Activated CD8-positive, alpha-beta T cell treated with anti-CD3 and anti-CD28 coated beads, Interleukin-2, amount 10 ng/mL, durations not matched to agents 7 days and 5 days (primary cell): ENCODE measurements around the gene SIGLECL1. TPM values are rescaled to one million over a fixed set of nuclear protein-coding genes. Genes with fewer than 3 reads are reported as not detected.

Experiments used
- ATAC-seq: fragments of 150-1000 bp; cut with Tn5 transposase; one replicate; pipeline ENCODE4 v1.10.0; 2021; ENCODE audit warnings: moderate library complexity
- CTCF ChIA-PET: fragments of 350-600 bp; sonication (Branson Sonifier 250); formaldehyde crosslinking; loops from one replicate; lab custom pipeline; 2021; ENCODE audit warnings: antibody characterized with exemption; lab: Charles Lee
- POLR2A ChIA-PET: fragments of 350-600 bp; sonication (Branson Sonifier 250); formaldehyde crosslinking; loops from one replicate; lab custom pipeline; 2021; ENCODE audit warnings: antibody characterized with exemption; lab: Charles Lee
- DNase-seq: peaks from one replicate; pipeline ENCODE4 v3.0.0-alpha.2; 2020
- H3K27ac Mint-ChIP-seq: one replicate; pipeline ENCODE4 v1.8.0; 2021; ENCODE audit warnings: mild to moderate bottlenecking, mixed read lengths
- H3K27me3 Mint-ChIP-seq: one replicate; pipeline ENCODE4 v1.8.0; 2021; ENCODE audit warnings: low read depth, mixed read lengths
- H3K36me3 Mint-ChIP-seq: one replicate; pipeline ENCODE4 v1.8.0; 2021; ENCODE audit warnings: low read depth, mixed read lengths
- H3K4me1 Mint-ChIP-seq: one replicate; pipeline ENCODE4 v1.8.0; 2021; ENCODE audit warnings: low read depth, mixed read lengths
- H3K4me3 Mint-ChIP-seq: one replicate; pipeline ENCODE4 v1.8.0; 2021; ENCODE audit warnings: mild to moderate bottlenecking, mixed read lengths
- H3K9me3 Mint-ChIP-seq: one replicate; pipeline ENCODE4 v1.8.0; 2022; ENCODE audit warnings: mixed read lengths; ENCODE audit not compliant: insufficient read depth
- total RNA-seq, 2 experiments: library from RNA; stranded (reverse); gene quantifications; one replicate each; pipeline ENCODE4 v1.2.3, GENCODE V29; 2021

The SIGLECL1 gene
- total RNA-seq, 2 experiments from 2014 or later = not detected

DNA sequence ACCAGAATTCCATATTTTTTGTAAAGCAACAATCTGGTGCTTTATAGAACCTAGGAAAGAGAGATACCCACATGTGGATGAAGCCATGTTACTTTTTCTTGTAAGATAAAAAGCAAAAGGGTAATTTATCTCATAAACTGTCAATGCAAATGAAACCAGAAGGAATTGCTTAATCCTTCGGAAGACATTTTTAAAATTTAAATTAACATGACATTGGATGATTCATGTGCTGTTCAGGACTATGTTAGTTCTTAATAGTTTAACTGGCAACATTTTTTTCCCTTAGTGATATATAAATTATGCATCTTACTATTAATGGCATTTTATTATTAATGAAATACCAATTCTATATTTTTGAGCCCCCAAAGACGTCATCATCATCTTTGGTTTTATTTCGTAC lies 34.8 kb downstream of the SIGLECL1 start:
- Mint-ChIP-seq H3K36me3 (no peaks in the 10 kb centered on the region), H3K4me1 (no peaks in the 10 kb centered on the region), H3K27me3 (peaks cover 16% of the 10 kb centered on the region), H3K4me3 (no peak overlapping the region), H3K27ac (no peak overlapping the region), H3K9me3 (no peaks in the 10 kb centered on the region)
- DNase-seq = no peak
- ChIA-PET CTCF (no interaction called here), POLR2A (no interaction called here)
- ATAC-seq = no peak

DNA sequence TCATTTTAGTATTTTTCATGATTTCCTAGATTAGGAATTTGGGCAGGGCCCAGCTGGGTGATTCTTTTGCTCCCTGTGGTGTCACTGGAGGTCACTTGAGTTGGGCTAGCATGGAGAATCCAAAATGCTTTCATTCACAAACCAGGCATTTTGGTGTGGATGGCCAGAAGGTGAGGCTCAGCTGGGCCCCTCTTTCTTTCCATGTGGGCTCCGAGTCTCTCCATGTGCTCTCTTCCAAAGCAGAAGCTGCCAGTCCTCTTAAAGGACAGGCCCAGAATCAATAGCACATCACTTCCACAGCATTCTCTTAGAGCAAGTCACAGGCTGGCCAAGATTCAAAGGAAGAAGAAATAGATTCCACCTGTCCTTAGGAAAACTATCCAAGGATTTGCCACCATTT lies 38.8 kb downstream of the SIGLECL1 start:
- Mint-ChIP-seq H3K4me1 (no peaks in the 10 kb centered on the region), H3K36me3 (no peaks in the 10 kb centered on the region), H3K4me3 (no peak overlapping the region), H3K9me3 (no peaks in the 10 kb centered on the region), H3K27ac (no peak overlapping the region), H3K27me3 (peaks cover 6% of the 10 kb centered on the region)
- no peak for ATAC-seq
- DNase-seq = no peak
- CTCF ChIA-PET = no interaction called here
- POLR2A ChIA-PET = no interaction called here

DNA sequence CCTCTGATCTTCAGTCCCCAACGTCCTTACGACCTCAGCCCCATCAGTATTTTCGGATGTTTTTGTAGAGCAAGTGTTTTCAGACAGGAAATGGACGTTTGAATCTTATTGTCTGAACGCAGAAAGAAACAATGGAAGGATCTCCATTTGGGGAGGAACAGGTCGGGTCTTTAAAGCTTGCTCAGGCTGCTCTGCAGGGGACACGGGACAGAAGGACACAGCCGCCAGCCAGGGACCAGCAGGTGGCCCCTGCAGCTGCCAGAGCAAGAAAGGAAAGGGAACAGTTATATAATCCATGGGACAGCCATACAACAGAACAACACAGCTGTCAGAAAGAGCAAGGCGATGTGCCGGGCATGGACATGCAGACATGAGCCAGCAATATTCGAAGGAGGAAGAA lies 42.1 kb downstream of the SIGLECL1 start:
- Mint-ChIP-seq H3K27ac (no peak overlapping the region), H3K4me1 (no peaks in the 10 kb centered on the region), H3K27me3 (no peaks in the 10 kb centered on the region), H3K4me3 (no peak overlapping the region), H3K9me3 (no peaks in the 10 kb centered on the region), H3K36me3 (no peaks in the 10 kb centered on the region)
- ChIA-PET POLR2A (no interaction called here), CTCF (no interaction called here)
- no peak for ATAC-seq
- DNase-seq = no peak

DNA sequence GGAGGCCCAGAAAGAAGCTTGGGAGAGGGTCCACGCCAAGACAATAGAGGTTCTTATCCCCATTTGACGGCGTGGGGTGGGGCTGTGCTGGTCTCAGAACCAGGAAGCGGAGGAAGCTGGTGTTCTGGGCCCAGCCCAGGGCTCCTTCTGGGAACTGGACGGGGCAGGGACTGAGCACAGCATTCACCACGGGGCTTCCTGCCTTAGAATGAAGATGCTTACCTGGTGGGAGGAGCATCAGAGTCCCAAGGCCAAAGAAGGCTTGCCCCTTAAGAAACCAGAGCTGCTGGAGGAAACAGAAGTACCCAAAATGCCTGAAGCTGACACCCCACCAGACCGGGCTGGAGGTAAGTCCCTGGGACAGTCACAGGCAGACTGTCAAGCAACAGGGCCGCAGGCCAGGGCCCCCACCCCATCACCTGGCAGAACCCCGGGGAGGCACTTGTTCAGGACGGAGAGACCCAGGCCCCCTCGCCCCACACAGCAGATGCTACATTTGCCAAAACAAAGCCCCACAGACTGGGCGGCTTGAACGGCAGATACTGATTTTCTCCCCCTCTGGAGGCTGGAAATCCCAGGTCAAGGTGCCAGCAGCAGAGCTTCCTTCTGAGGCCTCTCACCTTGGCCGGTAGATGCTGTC lies 42.8 kb downstream of the SIGLECL1 start:
- CTCF ChIA-PET = no interaction called here
- Mint-ChIP-seq H3K4me3 (no peak overlapping the region), H3K4me1 (no peaks in the 10 kb centered on the region), H3K27me3 (no peaks in the 10 kb centered on the region), H3K36me3 (no peaks in the 10 kb centered on the region), H3K9me3 (no peaks in the 10 kb centered on the region), H3K27ac (no peak overlapping the region)
- ATAC-seq (no peak), DNase-seq (no peak)
- POLR2A ChIA-PET = no interaction called here

DNA sequence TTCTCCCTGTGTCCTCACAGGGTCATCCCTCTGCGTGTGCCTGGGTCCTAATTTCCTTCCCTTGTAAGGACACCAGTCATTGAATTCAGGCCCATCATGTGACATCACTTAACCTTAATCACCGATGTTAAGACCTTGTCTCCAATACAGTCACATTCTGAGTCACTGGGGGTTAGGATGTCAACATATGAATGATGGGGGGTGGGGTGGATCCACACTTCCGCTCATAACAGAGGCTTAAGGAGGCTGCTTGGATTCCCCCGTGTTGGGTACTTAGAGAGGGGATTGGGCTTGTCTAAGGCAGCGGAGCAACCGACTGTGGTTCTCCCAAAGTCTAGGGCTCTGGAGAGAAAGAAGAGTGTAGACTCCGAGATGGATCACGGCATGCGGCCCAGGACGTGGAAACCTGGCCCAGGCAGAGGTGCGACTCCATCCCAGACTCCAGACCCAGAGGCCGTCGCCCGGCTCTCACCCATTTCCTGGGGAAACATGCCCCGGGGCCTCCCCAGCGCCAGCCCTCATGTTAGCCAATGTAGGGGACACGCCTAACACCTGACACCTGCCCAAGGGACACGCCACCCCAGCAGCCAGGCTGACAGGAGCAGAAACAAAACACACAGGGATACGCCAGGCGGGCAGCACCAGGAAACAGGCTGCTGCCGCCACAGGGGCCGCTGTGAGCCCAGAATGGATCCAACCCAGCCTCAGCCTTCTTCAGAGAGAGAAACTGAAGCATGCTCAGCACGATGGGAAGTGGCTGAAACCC lies 43.5 kb downstream of the SIGLECL1 start:
- CTCF ChIA-PET = no interaction called here
- H3K9me3 Mint-ChIP-seq = no peaks in the 10 kb centered on the region
- no peaks in the 10 kb centered on the region for H3K4me1 Mint-ChIP-seq

DNA sequence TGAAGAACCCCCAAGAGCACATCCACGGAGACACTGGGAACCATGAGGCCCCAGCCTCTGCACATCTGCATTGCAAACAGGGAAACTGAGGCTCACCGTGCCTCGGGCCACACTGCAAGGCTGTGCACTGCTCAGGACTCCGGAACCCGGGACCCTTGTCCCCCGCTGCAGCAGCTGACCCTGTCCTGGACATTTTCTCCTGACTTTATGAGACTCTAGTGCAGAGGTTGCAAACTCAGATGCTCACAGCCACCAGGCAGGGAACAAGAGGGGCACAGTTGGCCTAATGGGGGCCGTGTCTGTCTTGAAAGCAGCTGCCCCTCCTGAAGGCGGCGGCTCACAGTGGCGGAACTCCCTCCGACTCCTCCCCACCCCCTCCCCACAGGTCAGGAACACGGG lies 44.1 kb downstream of the SIGLECL1 start:
- no peaks in the 10 kb centered on the region for H3K27me3 Mint-ChIP-seq
- H3K4me1 Mint-ChIP-seq = no peaks in the 10 kb centered on the region
- CTCF ChIA-PET = no interaction called here
- POLR2A ChIA-PET = no interaction called here
- no peak for ATAC-seq
- H3K36me3 Mint-ChIP-seq = no peaks in the 10 kb centered on the region
- H3K4me3 Mint-ChIP-seq = no peak overlapping the region
- no peaks in the 10 kb centered on the region for H3K9me3 Mint-ChIP-seq
- DNase-seq = no peak
- H3K27ac Mint-ChIP-seq = no peak overlapping the region

More for the DNA sequence above, 43.5 kb downstream of the SIGLECL1 start:
- POLR2A ChIA-PET = no interaction called here
- no peak for DNase-seq
- no peaks in the 10 kb centered on the region for H3K36me3 Mint-ChIP-seq
- no peak for ATAC-seq
- H3K27ac Mint-ChIP-seq = no peak overlapping the region
- H3K27me3 Mint-ChIP-seq = no peaks in the 10 kb centered on the region
- no peak overlapping the region for H3K4me3 Mint-ChIP-seq

DNA sequence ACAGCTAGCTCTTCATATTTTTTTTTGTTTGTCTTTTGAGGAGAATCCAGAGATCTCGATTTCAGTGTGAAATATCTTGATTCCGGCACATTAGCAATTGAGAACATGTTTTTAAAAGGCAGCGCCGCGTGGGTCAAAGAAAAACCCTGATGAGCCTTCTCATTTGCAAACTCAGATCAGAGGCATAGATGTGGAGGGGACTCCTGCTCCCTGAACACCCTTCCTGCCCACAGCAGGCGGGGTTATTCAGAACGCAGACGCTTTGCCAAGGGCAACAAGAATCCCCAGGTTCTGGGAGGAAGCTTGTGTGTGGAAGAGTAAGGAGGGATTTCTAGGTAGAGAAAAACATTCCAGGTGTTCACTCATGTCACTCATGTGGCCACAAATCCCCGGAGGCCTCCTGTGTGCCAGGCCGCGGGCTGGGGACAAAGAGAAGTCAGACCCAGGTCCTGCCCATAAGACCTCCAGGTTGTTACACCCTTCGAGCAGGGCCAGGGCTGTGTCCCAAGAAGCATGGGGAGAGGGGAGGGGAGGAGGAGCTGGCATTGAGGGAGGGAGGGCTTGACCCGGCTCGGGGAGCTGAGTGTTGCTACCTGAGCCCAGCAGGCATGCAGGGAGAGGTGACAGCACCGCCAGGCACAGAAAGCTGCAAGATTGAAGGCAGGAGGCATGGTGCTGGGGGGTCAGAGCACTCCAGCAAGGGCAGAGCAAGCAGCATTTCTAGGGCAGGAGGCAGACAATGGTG lies 44.7 kb downstream of the SIGLECL1 start:
- ChIA-PET POLR2A (no interaction called here), CTCF (no interaction called here)
- H3K4me1 Mint-ChIP-seq = no peaks in the 10 kb centered on the region

DNA sequence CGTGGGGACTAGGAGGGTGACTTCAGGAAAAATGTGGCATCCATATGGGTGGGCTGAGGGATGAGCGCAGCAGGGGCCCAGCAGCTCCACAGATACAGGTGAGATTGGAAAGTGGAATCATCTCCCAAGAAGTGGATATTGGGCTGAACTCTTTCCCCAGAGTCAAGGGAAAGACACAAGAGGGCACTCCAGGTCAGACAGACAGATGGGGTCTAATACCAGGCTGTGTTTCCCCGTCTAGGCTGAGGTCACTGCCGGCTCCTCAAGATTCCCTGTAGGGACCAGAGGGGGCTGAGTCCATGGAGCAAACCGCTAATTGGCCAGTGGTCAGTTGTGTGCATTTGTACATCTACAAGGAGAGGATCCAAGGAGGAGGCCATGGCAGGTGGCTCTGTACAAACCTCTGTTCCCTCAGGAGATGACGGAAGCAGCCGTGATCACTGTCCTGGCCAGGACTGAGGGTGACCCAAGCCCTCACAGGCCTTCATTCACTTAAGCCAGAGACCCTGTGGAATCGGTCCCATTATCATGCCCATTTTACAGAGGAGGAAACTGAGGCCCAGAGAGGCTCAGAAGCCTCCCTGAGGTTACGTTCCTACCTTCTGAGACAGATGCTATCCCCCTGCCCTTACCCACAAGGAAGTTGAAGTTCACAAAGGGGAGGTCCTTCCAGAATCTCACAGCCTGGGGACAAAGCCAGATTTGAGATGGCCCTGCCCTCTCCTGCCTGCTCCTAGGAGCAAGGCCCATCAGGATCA lies 45.6 kb downstream of the SIGLECL1 start:
- POLR2A ChIA-PET = no interaction called here
- ATAC-seq (no peak), DNase-seq (no peak)
- Mint-ChIP-seq H3K9me3 (no peaks in the 10 kb centered on the region), H3K4me3 (no peak overlapping the region), H3K36me3 (no peaks in the 10 kb centered on the region), H3K4me1 (no peaks in the 10 kb centered on the region), H3K27me3 (peaks cover 2% of the 10 kb centered on the region), H3K27ac (no peak overlapping the region)
- CTCF ChIA-PET = no interaction called here

More for the DNA sequence above, 44.7 kb downstream of the SIGLECL1 start:
- Mint-ChIP-seq H3K27me3 (no peaks in the 10 kb centered on the region), H3K9me3 (no peaks in the 10 kb centered on the region), H3K36me3 (no peaks in the 10 kb centered on the region), H3K4me3 (no peak overlapping the region), H3K27ac (no peak overlapping the region)
- DNase-seq (no peak), ATAC-seq (no peak)

DNA sequence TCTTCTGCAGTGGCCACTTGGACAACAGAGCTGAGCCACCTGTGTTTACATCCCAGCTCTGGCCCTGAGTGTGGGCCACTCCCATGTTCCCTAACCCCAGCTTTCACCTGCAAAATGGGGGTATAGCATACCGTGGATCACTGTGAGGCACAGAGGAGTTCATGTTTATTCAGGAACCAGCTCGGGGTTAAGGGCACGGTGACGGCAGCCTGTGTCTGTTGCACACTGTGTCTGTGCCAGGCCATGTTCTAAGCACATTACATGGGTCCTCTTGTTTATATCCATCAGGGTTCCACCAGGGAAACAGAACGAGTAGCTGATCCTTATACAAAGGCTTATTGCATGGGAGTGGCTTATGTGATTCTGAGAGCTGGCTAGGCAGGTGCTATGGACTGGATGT lies 46.5 kb downstream of the SIGLECL1 start:
- H3K9me3 Mint-ChIP-seq = no peaks in the 10 kb centered on the region
- ChIA-PET CTCF (no interaction called here), POLR2A (interaction anchor here (0.5 kb wide), 1 partner anchor 1131 kb away, joined by 5 read pairs; no protein-coding TSS in a partner anchor)
- no peak overlapping the region for H3K27ac Mint-ChIP-seq
- no peaks in the 10 kb centered on the region for H3K4me1 Mint-ChIP-seq
- ATAC-seq (no peak), DNase-seq (no peak)
- H3K4me3 Mint-ChIP-seq = no peak overlapping the region
- H3K27me3 Mint-ChIP-seq = peaks cover 4% of the 10 kb centered on the region
- no peaks in the 10 kb centered on the region for H3K36me3 Mint-ChIP-seq

DNA sequence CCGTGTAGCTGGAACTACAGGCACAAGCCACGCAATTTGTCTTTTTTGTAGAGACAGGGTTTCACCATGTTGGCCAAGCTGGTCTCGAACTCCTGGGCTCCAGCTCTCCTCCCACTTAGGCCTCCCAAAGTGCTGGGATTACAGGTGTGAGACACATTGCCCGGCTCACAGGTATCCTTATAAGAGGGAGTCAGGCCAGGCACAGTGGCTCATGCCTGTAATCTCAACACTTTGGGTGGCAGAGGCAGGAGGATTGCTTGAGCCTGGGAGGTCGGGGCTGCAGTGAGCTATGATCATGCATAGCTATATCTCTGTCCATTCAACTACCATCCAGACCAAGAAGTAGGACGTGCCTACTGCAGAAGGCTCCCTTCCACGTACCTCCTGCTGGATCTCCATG lies 50.4 kb downstream of the SIGLECL1 start:
- Mint-ChIP-seq H3K27ac (no peak overlapping the region), H3K4me1 (no peaks in the 10 kb centered on the region), H3K36me3 (no peaks in the 10 kb centered on the region), H3K9me3 (peaks cover under 1% of the 10 kb centered on the region), H3K27me3 (peaks cover 17% of the 10 kb centered on the region), H3K4me3 (no peak overlapping the region)
- ATAC-seq (no peak), DNase-seq (no peak)
- CTCF ChIA-PET = no interaction called here
- POLR2A ChIA-PET = no interaction called here

DNA sequence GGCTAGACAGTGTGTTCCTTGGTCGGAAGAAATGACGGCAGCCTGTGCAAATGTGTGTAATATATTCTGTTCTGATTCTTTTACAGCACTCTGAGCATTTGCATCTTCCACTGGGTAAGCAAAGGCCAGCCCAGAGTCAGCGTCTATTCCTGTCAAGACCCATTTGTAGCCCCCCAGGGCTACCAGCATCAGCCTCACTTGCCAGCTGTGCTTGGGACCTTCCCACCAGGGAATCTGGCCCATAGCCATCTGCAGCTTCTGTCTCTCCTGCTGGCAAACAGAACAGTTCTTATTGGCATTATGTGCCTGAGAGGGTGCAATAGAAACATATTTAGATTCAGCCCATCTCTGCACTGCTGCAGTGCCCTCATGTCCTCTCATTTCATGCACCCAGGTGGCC lies 54.6 kb downstream of the SIGLECL1 start:
- ATAC-seq = no peak
- CTCF ChIA-PET = no interaction called here
- H3K27me3 Mint-ChIP-seq = peaks cover 26% of the 10 kb centered on the region
- no peak overlapping the region for H3K4me3 Mint-ChIP-seq
- H3K9me3 Mint-ChIP-seq = peaks cover 15% of the 10 kb centered on the region
- POLR2A ChIA-PET = no interaction called here
- DNase-seq = no peak
- no peak overlapping the region for H3K27ac Mint-ChIP-seq
- no peaks in the 10 kb centered on the region for H3K4me1 Mint-ChIP-seq
- H3K36me3 Mint-ChIP-seq = no peaks in the 10 kb centered on the region
